Osteoblast (primary cell): ENCODE measurements around the gene LRRFIP2. TPM values are rescaled to one million over a fixed set of nuclear protein-coding genes. Genes with fewer than 3 reads are reported as not detected.
"Not testable (repeated sequence)": the region's sequence is repeated elsewhere in the genome, so short reads cannot be mapped to it uniquely, and the experiment has no call there.

Experiments used
- DNase-seq: peaks from one replicate; pipeline ENCODE4 v3.0.0; 2011; ENCODE audit warnings: low spot score, mixed read lengths; ENCODE audit not compliant: insufficient read length; ENCODE audit errors: missing footprints
- H2AFZ ChIP-seq: 2 replicates; pipeline ENCODE4 v1.6.0; 2011; ENCODE audit warnings: mild to moderate bottlenecking, low read length
- H3K27ac ChIP-seq: 2 replicates; pipeline ENCODE4 v1.5.1; 2011; ENCODE audit warnings: mild to moderate bottlenecking, low read depth, low read length, moderate library complexity
- H3K27me3 ChIP-seq: 2 replicates; pipeline ENCODE4 v1.6.0; 2012; ENCODE audit warnings: mild to moderate bottlenecking, control low read depth, inconsistent platforms, low read length, moderate library complexity; ENCODE audit not compliant: insufficient read depth
- H3K36me3 ChIP-seq: 2 replicates; pipeline ENCODE4 v1.5.1; 2011; ENCODE audit warnings: mild to moderate bottlenecking, low read length, control low read depth, moderate library complexity; ENCODE audit not compliant: insufficient read depth
- H3K4me1 ChIP-seq: 2 replicates; pipeline ENCODE4 v1.5.1; 2011; ENCODE audit warnings: mild to moderate bottlenecking, low read length, control low read depth, moderate library complexity; ENCODE audit not compliant: insufficient read depth
- H3K4me2 ChIP-seq: 2 replicates; pipeline ENCODE4 v1.6.0; 2011; ENCODE audit warnings: mild to moderate bottlenecking, low read length; ENCODE audit not compliant: insufficient read depth
- H3K4me3 ChIP-seq: fragments of 200-600 bp; sonication (generic); 3 replicates; pipeline ENCODE4 v1.5.1; 2012; ENCODE audit warnings: mild to moderate bottlenecking, low read length, inconsistent platforms; ENCODE audit not compliant: insufficient read depth
- H3K79me2 ChIP-seq: 2 replicates; pipeline ENCODE4 v1.6.0; 2012; ENCODE audit warnings: mild to moderate bottlenecking, low read length, control low read depth, inconsistent platforms; ENCODE audit not compliant: insufficient read depth
- H3K9me3 ChIP-seq: 2 replicates; pipeline ENCODE4 v1.5.1; 2011; ENCODE audit warnings: low read depth, low read length, control low read depth
- H4K20me1 ChIP-seq: 2 replicates; pipeline ENCODE4 v1.6.0; 2012; ENCODE audit warnings: mild to moderate bottlenecking, low read length, control low read depth; ENCODE audit not compliant: insufficient read depth
- total RNA-seq: library from RNA; depleted of rRNA; stranded (reverse); fragments of >200 nt; gene quantifications from 2 replicates; pipeline ENCODE4 v1.2.3, GENCODE V29; 2012
- TF ChIP-seq, protein P1 (sequence below): IDR thresholded peaks from 2 replicates; pipeline ENCODE4 v1.5.1; 2011; ENCODE audit warnings: mild to moderate bottlenecking, low read depth, low read length, moderate library complexity; ENCODE audit errors: extremely low read depth

Gene LRRFIP2, protein sequence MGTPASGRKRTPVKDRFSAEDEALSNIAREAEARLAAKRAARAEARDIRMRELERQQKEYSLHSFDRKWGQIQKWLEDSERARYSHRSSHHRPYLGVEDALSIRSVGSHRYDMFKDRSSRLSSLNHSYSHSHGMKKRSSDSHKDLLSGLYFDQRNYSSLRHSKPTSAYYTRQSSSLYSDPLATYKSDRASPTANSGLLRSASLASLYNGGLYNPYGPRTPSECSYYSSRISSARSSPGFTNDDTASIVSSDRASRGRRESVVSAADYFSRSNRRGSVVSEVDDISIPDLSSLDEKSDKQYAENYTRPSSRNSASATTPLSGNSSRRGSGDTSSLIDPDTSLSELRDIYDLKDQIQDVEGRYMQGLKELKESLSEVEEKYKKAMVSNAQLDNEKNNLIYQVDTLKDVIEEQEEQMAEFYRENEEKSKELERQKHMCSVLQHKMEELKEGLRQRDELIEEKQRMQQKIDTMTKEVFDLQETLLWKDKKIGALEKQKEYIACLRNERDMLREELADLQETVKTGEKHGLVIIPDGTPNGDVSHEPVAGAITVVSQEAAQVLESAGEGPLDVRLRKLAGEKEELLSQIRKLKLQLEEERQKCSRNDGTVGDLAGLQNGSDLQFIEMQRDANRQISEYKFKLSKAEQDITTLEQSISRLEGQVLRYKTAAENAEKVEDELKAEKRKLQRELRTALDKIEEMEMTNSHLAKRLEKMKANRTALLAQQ
- 45.1 and 71.3 TPM in 2 replicates for total RNA-seq

DNA sequence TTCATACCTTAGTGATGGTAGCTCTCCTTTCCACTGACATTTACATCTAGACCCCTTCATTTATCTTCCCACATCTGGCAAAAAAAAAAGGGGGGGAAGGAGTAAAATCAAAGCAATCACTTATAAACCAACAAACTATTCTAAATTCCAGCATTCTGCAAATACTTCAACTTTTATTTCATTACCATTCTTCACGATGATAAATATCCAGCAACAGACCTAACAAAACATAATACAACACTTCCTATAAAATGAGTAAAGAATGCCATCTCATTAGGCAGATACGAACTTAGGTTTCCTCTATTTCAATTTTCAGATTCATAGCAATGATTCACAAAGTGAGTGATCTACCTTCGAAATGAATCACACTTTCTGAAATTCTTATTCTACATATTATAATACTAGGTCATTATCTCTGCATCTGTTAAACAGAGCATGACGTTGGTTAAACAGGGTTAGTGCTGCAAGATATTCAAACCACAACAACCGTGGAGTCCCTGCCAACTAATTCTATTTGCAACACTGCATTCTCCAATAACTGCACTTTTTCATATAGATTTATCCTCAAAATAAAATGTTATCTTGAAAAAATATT, at the start of gene LRRFIP2:
Gene LRRFIP2 (minus strand): TSS at position 51 of the 595 bp plus-strand sequence. CDS start 25,599 bp downstream, outside the sequence.
- peaks cover 26% of the 10 kb centered on the region for H3K36me3 ChIP-seq
- TF ChIP-seq, protein P1, sequence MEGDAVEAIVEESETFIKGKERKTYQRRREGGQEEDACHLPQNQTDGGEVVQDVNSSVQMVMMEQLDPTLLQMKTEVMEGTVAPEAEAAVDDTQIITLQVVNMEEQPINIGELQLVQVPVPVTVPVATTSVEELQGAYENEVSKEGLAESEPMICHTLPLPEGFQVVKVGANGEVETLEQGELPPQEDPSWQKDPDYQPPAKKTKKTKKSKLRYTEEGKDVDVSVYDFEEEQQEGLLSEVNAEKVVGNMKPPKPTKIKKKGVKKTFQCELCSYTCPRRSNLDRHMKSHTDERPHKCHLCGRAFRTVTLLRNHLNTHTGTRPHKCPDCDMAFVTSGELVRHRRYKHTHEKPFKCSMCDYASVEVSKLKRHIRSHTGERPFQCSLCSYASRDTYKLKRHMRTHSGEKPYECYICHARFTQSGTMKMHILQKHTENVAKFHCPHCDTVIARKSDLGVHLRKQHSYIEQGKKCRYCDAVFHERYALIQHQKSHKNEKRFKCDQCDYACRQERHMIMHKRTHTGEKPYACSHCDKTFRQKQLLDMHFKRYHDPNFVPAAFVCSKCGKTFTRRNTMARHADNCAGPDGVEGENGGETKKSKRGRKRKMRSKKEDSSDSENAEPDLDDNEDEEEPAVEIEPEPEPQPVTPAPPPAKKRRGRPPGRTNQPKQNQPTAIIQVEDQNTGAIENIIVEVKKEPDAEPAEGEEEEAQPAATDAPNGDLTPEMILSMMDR = no peak
- no peaks in the 10 kb centered on the region for H3K9me3 ChIP-seq
- peak within 1 kb of the TSS; percentile 88 for H3K4me2 ChIP-seq
- peak within 1 kb of the TSS; percentile 38 for H2AFZ ChIP-seq
- H3K4me1 ChIP-seq = peaks cover 33% of the 10 kb centered on the region
- no peaks in the 10 kb centered on the region for H3K27me3 ChIP-seq
- peak within 1 kb of the TSS; percentile 87 for H3K27ac ChIP-seq
- DNase-seq = peak; percentile 86
- H4K20me1 ChIP-seq = peaks cover 6% of the 10 kb centered on the region
- H3K4me3 ChIP-seq = peak within 1 kb of the TSS; percentile 83
- peaks cover 99% of the 10 kb centered on the region for H3K79me2 ChIP-seq

DNA sequence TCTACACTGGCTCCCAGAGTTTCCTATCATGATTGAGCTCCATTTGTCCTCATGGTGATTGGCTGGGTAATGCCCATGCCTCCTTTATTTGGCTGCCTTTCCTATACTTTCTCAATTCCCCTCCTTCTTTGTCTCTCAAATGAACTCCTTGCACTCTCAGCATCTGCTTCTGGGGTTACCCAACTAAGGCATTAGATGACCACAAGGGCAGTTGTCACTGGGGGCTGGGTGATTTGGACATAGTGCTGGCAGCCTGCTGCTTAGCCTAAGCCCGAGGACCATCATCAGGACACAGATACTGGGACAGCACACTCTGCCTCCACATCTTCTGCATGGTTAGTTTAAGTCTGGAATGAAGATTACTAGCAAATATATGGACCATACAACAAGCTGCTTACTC, 49.2 kb upstream of the LRRFIP2 start:
- no peaks in the 10 kb centered on the region for H3K79me2 ChIP-seq
- H3K4me1 ChIP-seq = peaks cover 10% of the 10 kb centered on the region
- H3K36me3 ChIP-seq = no peaks in the 10 kb centered on the region
- H3K27me3 ChIP-seq = peaks cover 29% of the 10 kb centered on the region
- no peaks in the 10 kb centered on the region for H4K20me1 ChIP-seq
- TF ChIP-seq, protein P1 = no peak
- H2AFZ ChIP-seq = no peak overlapping the region
- no peak for DNase-seq
- H3K4me2 ChIP-seq = no peak overlapping the region
- H3K9me3 ChIP-seq = no peaks in the 10 kb centered on the region
- no peak overlapping the region for H3K27ac ChIP-seq
- no peak overlapping the region for H3K4me3 ChIP-seq

DNA sequence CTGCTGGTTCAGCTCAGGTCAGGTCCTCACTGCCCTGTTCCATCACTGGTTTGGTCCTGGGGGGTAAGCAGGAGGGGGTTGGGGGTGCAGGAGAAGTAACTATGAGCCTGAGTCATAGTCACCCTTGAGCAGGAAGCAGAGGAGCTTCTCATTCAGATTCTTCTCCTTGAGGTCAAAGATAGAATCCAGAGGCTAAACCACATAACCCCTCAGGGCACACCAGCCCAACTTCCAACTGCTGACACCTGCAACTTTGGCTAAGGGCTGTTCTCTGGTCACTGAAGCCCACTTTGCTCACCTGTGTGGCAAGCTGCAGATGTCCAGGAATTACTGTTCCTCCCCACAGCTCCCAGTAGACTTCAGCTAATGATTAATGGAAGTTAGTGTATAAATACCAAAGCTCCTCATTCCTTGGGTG, 48.8 kb upstream of the LRRFIP2 start:
- Histone ChIP-seq H3K79me2 (no peaks in the 10 kb centered on the region), H3K4me2 (no peak overlapping the region), H4K20me1 (no peaks in the 10 kb centered on the region), H2AFZ (no peak overlapping the region), H3K27me3 (peaks cover 29% of the 10 kb centered on the region), H3K4me3 (no peak overlapping the region), H3K27ac (no peak overlapping the region), H3K4me1 (peaks cover 10% of the 10 kb centered on the region), H3K9me3 (no peaks in the 10 kb centered on the region), H3K36me3 (no peaks in the 10 kb centered on the region)
- no peak for DNase-seq
- TF ChIP-seq, protein P1 = no peak

DNA sequence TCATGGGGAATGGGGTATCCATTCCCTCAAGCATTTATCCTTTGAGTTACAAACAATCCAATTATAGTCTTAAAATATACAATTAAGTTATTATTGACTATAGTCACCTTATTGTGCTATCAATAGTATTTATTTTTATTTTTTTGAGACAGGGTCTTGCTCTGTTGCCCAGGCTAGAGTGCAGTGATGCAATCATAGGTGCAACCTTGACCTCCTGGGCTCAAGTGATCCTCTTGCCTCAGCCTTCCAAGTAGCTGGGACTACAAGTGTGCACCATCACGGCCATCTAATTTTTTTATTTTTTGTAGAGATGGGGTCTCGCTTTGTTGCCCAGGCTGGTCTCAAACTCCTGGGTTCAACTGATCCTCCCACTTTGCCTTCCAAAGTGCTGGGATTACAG, 48.2 kb upstream of the LRRFIP2 start:
- not testable (repeated sequence) for H4K20me1 ChIP-seq, H3K79me2 ChIP-seq, H2AFZ ChIP-seq, H3K9me3 ChIP-seq, H3K36me3 ChIP-seq, H3K4me2 ChIP-seq, DNase-seq, H3K27ac ChIP-seq, H3K4me3 ChIP-seq, H3K4me1 ChIP-seq
- H3K27me3 ChIP-seq = peaks cover 25% of the 10 kb centered on the region
